ENCODE measurements around the gene FRMD5.
"Not testable (repeated sequence)": the region's sequence is repeated elsewhere in the genome, so short reads cannot be mapped to it uniquely, and the experiment has no call there.

Gene FRMD5

DNA sequence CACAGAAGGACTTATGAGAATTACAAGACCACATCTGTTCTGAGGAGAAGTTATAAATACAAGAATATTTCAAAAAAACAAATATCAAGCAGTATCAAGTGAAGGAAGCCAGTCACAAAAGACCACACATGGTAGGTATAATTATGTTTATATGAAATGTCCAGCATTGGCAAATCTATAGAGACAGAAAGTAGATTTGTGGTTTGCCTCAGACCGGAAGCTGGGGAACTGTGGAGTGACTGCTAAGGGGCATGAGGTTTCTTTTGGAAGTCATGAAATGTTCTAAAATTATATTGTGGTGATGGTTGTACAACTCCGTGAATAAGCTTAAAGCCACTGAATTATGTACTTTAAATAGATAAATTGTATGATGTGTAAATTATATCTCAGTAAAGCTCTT is 136.9 kb downstream of the FRMD5 start:
- TF ChIP-seq POLR2A (IDR thresholded peaks at IDR 0.05; ENCODE audit: low read depth, low read length) = no peak
- no peak for DNase-seq (ENCODE audit: insufficient read length, low spot score)
- peak; percentile 55 for FAIRE-seq

- DNase-seq (ENCODE audit: insufficient read length, low spot score) (no peak), FAIRE-seq (peak; percentile 83)
- no peak for TF ChIP-seq POLR2A (IDR thresholded peaks at IDR 0.05; ENCODE audit: low read depth, low read length)
Observed at GRCh38 chr15:44045661-44046060, 149.4 kb downstream of the FRMD5 start.

- TF ChIP-seq POLR2A (IDR thresholded peaks at IDR 0.05; ENCODE audit: low read depth, low read length) = no peak
- no peak for FAIRE-seq
- DNase-seq (ENCODE audit: insufficient read length, low spot score) = no peak
Observed at GRCh38 chr15:44045217-44045616, 149.9 kb downstream of the FRMD5 start.

GRCh38 chr15:44038755-44039191 is 156.3 kb downstream of the FRMD5 start:
- DNase-seq (ENCODE audit: insufficient read length, low spot score) (no peak), FAIRE-seq (no peak)
- no peak for TF ChIP-seq POLR2A (IDR thresholded peaks at IDR 0.05; ENCODE audit: low read depth, low read length)

DNA sequence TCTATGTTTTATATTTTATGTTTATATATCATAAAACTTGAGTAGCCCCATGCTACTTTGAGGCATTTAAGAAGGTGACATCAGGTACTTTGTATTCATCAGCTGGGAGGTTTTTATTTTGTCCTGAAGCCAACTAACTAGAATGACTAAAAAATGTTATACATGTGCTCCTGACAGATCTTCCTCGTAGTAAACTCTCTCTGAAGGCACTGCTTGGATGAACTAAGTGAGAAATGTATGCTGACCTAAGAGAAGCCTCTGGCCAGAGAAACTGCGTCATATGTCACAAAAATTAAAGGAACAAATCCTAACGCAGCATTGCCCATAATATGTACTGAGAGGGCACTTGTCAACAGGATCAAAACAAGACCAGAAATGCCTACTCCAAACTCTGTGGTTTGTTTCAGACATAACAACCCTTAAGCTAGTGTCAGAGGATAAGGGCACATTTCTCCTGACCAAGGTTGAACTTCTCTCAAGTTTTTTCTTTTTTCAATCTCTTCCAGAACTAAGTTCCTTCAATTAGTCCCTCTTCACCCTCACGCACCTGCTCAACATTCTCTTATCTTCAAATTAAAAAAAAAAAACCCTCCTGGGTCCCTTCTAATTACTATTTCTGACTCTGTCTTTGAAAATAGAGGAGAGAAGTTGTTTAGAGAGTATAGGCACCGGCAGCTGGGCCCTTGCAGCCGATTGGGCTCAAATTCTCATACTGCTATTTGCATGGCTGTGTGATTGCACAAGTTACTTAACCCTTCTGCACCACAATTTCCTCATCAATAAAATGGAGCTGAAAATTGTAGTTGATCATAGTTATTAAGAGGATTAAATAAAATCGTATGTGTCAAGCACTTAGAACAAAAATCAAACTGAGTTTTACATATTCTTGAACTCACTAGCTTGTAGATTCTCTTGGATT is 159.0 kb downstream of the FRMD5 start:
- no peak for TF ChIP-seq POLR2A (IDR thresholded peaks at IDR 0.05; ENCODE audit: low read depth, low read length)
- FAIRE-seq (peak; percentile 81), DNase-seq (ENCODE audit: insufficient read length, low spot score) (no peak)

- FAIRE-seq = peak; percentile 98
Observed at GRCh38 chr15:44034933-44035624, 160.0 kb downstream of the FRMD5 start.

DNA sequence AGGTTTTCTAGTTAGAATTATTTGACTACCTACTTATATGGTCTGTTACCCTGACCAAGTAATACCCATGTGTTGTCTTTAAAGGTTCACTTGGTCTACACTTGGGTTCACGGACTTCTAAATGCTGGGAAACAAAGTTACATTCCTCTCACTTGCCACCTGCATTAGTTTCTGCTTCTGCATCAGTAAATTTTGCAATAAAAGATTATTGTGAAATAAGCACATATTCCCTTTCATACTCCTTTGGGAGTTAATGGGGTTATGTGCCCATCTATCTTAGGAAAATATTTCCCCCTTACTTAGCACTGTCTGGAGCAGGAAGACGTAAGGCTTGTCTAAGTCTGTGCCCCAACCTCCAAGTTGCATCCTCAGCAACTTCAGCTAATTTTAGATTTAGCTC is 160.7 kb downstream of the FRMD5 start:
- no peak for FAIRE-seq

More at GRCh38 chr15:44034933-44035624, 160.0 kb downstream of the FRMD5 start:
- no peak for TF ChIP-seq POLR2A (IDR thresholded peaks at IDR 0.05; ENCODE audit: low read depth, low read length)
- peak; percentile 25 for DNase-seq (ENCODE audit: insufficient read length, low spot score)

DNA sequence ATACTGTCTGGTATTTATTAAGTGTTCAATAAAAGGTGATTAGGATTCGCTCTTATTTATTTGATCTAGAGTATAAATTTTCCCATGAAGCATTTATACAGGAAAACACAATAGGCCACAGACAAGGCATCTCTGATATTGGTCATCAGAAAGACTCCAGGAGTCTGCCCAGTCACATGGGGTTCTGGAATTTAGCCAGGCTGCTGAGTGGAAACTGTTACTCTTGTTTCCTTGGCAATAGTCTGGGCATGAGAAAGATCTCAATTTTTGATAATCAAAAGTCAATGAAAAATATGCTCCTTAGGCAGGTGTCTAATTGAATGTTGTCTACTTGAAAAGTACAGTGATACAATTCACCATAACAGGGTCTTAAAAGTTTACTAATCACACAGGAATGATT is 161.2 kb downstream of the FRMD5 start:
- DNase-seq (ENCODE audit: insufficient read length, low spot score) = peak; percentile 17
- no peak for TF ChIP-seq POLR2A (IDR thresholded peaks at IDR 0.05; ENCODE audit: low read depth, low read length)
- peak; percentile 74 for FAIRE-seq

More for the DNA sequence above, 160.7 kb downstream of the FRMD5 start:
- no peak for TF ChIP-seq POLR2A (IDR thresholded peaks at IDR 0.05; ENCODE audit: low read depth, low read length)
- DNase-seq (ENCODE audit: insufficient read length, low spot score) = no peak

GRCh38 chr15:44032820-44033219 is 162.3 kb downstream of the FRMD5 start:
- FAIRE-seq; DNase-seq (ENCODE audit: insufficient read length, low spot score): not testable (repeated sequence)

DNA sequence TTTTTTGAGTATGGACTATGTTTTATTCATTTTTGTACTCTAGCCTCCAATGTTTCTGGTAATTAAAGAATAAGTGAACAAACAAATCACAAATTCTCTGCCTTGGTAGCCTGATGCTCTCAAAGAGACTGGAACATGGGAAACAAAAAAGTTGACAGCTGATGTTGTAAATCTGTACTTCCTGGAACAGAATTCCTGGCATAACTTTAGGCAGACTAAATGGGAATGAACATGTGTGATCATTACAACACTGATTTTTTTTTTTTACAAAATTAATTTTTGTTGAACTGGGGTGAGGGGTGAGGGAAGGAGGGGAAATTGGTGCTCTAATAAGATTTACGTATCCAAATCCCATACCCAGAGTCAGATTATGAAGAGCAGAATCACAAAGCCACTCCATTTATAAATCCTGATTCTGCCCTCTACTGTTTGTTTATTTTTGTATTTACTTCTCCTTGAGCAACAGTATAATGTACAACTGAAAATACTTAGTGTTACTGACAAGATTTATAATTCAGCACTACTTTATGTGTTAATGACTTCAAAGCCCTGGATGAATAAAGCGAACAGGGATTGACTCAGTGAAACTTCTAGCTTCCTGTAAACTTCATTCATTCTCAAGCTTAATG is 165.0 kb downstream of the FRMD5 start:
- peak; percentile 52 for FAIRE-seq
- no peak for DNase-seq (ENCODE audit: insufficient read length, low spot score)
- TF ChIP-seq POLR2A (IDR thresholded peaks at IDR 0.05; ENCODE audit: low read depth, low read length) = no peak

DNA sequence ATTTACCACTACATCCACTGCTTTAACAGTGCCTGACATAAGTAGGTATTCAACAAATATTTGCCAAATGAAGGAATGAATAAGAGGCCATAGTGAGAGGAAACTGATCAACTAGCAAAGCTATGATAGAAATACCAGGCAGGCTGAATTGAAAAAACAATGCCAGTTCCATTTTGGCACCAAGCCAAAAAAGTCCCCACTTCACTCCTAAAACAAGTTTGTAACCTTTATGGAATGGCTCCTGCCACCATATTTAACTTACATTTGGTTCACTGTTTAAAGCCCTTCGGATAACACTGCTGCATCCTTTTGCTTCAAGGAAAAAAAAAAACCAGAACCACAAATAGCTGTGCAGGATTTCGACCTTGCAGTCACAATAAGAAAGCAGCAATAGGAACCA is 166.1 kb downstream of the FRMD5 start:
- no peak for DNase-seq (ENCODE audit: insufficient read length, low spot score)
- FAIRE-seq = no peak
- no peak for TF ChIP-seq POLR2A (IDR thresholded peaks at IDR 0.05; ENCODE audit: low read depth, low read length)

GRCh38 chr15:44028349-44028748 is 166.7 kb downstream of the FRMD5 start:
- FAIRE-seq (peak; percentile 87), DNase-seq (ENCODE audit: insufficient read length, low spot score) (no peak)
- no peak for TF ChIP-seq POLR2A (IDR thresholded peaks at IDR 0.05; ENCODE audit: low read depth, low read length)

DNA sequence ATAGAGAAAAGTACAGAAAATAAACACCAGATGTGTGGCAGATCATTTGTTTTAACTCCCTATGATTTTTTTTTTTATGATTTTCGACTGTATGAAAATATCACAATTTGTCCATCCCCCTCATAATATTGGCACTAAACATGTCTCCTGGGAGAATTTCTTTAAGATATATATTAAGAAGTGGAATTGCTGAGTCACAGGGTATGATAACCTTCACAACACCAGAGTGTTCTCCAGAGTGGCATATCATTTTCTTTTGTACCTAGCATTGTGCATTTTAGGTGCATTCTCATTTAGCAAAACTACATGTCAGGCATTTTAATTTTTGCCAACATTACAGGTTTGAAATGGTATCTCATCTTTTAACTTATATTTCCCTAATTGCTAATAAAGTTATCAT is 170.9 kb downstream of the FRMD5 start:
- DNase-seq (ENCODE audit: insufficient read length, low spot score) (no peak), FAIRE-seq (no peak)
- TF ChIP-seq POLR2A (IDR thresholded peaks at IDR 0.05; ENCODE audit: low read depth, low read length) = no peak

DNA sequence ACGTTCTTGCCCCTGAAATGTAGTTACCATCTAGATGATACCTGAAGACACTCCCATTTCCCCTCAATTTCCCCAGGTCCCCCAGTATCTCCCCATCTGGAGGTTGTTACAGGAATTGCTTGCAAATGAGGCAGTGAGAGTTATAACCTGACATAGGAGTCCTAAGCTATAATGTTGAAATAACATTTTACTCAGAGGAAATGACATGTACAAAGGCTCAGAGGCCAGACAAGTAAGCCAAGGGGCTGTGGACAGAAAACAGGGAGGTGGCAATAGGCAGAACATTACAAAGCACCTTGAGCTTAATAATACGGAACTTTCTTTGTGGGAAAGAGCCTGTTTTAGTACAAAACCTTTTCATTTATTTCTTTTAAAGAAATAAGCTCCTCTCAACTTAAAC is 171.9 kb downstream of the FRMD5 start:
- FAIRE-seq (no peak), DNase-seq (ENCODE audit: insufficient read length, low spot score) (no peak)
- TF ChIP-seq POLR2A (IDR thresholded peaks at IDR 0.05; ENCODE audit: low read depth, low read length) = no peak

All from H54 (cell line).